H1 (cell line): ENCODE measurements around the gene ENTPD6. TPM values are rescaled to one million over a fixed set of nuclear protein-coding genes. Genes with fewer than 3 reads are reported as not detected.

Experiments used
- CEBPB ChIP-seq: IDR thresholded peaks from 2 replicates; pipeline ENCODE4 v1.6.1; 2012; ENCODE audit warnings: low read depth, low read length
- CHD2 ChIP-seq: IDR thresholded peaks from 2 replicates; pipeline ENCODE4 v1.6.1; 2012; ENCODE audit warnings: low read length, improper control_type of control experiment
- EZH2 ChIP-seq: fragments of 200-600 bp; sonication (generic); IDR thresholded peaks from 2 replicates; pipeline ENCODE4 v1.7.1; 2012; ENCODE audit warnings: low read depth, mild to moderate bottlenecking, moderate library complexity, low read length, inconsistent platforms; ENCODE audit not compliant: severe bottlenecking
- GTF2F1 ChIP-seq: IDR thresholded peaks from 2 replicates; pipeline ENCODE4 v1.6.1; 2012; ENCODE audit warnings: low read depth, low read length, improper control_type of control experiment, borderline replicate concordance
- RAD21 ChIP-seq, 2 experiments: IDR thresholded peaks in 1 of 2; conservative IDR thresholded peaks in 1 of 2; 2 replicates each; pipeline ENCODE4 v1.6.1; 2011; ENCODE audit warnings: low read depth in 2 of 2, low read length in 2 of 2, improper control_type of control experiment in 1 of 2, inconsistent platforms in 1 of 2, mild to moderate bottlenecking in 1 of 2, moderate library complexity in 1 of 2
- RXRA ChIP-seq: IDR thresholded peaks from 2 replicates; pipeline ENCODE4 v1.6.1; 2011; ENCODE audit warnings: low read depth, mild to moderate bottlenecking, low read length, moderate library complexity; ENCODE audit not compliant: insufficient read depth
- polyA plus RNA-seq, 7 experiments: library from polyadenylated mRNA; depleted of rRNA in 3 of 7; stranded (reverse) in 5 of 7; unstranded in 2 of 7; fragments of >200 nt in 5 of 7; fragments of 200-250 nt in 2 of 7; gene quantifications; 1 replicate in 5 of 7; 2 replicates in 1 of 7; 4 replicates in 1 of 7; pipeline versions ENCODE4 v1.2.1 to v1.2.3, GENCODE V29; 2011 to 2013; ENCODE audit warnings: missing spikeins in 2 of 7, mixed read lengths in 2 of 7
- total RNA-seq: library from RNA; stranded (reverse); fragmentation: NEBNext Ultra II Directional; extraction: Animal tissue kit (Norgen Biotek cat#: 25700); gene quantifications from 2 replicates; pipeline ENCODE4 v1.2.1, GENCODE V29; 2021
- TF ChIP-seq, protein P1 (sequence below): fragments of 300-600 bp; sonication (generic); IDR thresholded peaks from 2 replicates; pipeline ENCODE4 v1.7.1; 2012; ENCODE audit warnings: low read length, moderate library complexity, mild to moderate bottlenecking, inconsistent platforms; ENCODE audit not compliant: insufficient replicate concordance
- TF ChIP-seq, protein P2 (sequence below): IDR thresholded peaks from 2 replicates; pipeline ENCODE4 v1.6.1; 2012; ENCODE audit warnings: inconsistent platforms

Gene ENTPD6
- total and polyA plus RNA-seq, 2 of the 8 experiments (the other 6 are each of a cell fraction or from before 2014, with no cell fraction given): 47.8 to 57.3 TPM

DNA sequence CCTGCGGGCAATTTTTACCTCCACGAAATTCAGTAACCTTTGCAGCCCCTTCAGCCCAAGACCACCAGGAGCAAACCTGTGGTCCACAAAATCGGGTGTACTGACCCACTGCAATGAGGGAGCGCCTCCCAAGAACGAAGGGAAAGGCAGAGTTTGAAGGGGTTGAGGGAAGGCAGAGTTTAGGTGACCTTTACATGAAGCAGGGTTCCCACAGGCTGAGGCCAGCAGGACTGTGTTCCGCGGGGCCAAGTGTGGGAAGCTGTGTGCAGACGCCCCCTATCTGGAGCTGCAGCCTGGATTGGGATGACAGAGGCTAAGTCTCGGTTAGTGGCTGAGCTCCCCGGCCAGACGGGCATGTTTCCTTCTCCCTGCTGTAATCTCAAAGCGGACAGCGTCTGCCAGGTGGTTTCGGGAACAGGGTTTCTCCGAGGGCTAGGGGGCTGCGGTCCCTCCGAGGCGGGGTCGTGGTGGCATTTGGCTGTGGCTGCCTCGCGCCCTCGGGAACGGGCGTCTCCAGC lies 51.5 kb downstream of the ENTPD6 start (continued):
- TF ChIP-seq, protein P1, sequence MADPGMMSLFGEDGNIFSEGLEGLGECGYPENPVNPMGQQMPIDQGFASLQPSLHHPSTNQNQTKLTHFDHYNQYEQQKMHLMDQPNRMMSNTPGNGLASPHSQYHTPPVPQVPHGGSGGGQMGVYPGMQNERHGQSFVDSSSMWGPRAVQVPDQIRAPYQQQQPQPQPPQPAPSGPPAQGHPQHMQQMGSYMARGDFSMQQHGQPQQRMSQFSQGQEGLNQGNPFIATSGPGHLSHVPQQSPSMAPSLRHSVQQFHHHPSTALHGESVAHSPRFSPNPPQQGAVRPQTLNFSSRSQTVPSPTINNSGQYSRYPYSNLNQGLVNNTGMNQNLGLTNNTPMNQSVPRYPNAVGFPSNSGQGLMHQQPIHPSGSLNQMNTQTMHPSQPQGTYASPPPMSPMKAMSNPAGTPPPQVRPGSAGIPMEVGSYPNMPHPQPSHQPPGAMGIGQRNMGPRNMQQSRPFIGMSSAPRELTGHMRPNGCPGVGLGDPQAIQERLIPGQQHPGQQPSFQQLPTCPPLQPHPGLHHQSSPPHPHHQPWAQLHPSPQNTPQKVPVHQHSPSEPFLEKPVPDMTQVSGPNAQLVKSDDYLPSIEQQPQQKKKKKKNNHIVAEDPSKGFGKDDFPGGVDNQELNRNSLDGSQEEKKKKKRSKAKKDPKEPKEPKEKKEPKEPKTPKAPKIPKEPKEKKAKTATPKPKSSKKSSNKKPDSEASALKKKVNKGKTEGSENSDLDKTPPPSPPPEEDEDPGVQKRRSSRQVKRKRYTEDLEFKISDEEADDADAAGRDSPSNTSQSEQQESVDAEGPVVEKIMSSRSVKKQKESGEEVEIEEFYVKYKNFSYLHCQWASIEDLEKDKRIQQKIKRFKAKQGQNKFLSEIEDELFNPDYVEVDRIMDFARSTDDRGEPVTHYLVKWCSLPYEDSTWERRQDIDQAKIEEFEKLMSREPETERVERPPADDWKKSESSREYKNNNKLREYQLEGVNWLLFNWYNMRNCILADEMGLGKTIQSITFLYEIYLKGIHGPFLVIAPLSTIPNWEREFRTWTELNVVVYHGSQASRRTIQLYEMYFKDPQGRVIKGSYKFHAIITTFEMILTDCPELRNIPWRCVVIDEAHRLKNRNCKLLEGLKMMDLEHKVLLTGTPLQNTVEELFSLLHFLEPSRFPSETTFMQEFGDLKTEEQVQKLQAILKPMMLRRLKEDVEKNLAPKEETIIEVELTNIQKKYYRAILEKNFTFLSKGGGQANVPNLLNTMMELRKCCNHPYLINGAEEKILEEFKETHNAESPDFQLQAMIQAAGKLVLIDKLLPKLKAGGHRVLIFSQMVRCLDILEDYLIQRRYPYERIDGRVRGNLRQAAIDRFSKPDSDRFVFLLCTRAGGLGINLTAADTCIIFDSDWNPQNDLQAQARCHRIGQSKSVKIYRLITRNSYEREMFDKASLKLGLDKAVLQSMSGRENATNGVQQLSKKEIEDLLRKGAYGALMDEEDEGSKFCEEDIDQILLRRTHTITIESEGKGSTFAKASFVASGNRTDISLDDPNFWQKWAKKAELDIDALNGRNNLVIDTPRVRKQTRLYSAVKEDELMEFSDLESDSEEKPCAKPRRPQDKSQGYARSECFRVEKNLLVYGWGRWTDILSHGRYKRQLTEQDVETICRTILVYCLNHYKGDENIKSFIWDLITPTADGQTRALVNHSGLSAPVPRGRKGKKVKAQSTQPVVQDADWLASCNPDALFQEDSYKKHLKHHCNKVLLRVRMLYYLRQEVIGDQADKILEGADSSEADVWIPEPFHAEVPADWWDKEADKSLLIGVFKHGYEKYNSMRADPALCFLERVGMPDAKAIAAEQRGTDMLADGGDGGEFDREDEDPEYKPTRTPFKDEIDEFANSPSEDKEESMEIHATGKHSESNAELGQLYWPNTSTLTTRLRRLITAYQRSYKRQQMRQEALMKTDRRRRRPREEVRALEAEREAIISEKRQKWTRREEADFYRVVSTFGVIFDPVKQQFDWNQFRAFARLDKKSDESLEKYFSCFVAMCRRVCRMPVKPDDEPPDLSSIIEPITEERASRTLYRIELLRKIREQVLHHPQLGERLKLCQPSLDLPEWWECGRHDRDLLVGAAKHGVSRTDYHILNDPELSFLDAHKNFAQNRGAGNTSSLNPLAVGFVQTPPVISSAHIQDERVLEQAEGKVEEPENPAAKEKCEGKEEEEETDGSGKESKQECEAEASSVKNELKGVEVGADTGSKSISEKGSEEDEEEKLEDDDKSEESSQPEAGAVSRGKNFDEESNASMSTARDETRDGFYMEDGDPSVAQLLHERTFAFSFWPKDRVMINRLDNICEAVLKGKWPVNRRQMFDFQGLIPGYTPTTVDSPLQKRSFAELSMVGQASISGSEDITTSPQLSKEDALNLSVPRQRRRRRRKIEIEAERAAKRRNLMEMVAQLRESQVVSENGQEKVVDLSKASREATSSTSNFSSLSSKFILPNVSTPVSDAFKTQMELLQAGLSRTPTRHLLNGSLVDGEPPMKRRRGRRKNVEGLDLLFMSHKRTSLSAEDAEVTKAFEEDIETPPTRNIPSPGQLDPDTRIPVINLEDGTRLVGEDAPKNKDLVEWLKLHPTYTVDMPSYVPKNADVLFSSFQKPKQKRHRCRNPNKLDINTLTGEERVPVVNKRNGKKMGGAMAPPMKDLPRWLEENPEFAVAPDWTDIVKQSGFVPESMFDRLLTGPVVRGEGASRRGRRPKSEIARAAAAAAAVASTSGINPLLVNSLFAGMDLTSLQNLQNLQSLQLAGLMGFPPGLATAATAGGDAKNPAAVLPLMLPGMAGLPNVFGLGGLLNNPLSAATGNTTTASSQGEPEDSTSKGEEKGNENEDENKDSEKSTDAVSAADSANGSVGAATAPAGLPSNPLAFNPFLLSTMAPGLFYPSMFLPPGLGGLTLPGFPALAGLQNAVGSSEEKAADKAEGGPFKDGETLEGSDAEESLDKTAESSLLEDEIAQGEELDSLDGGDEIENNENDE: no peak
- TF ChIP-seq RAD21 (IDR thresholded peaks at IDR 0.05 in 1 of 2, conservative IDR thresholded peaks at IDR 0.05 in 1 of 2; ENCODE audit: low read depth in 2 of 2, low read length in 2 of 2): peak; percentile 43; a peak in 3 of 4 replicates
- TF ChIP-seq, protein P2, sequence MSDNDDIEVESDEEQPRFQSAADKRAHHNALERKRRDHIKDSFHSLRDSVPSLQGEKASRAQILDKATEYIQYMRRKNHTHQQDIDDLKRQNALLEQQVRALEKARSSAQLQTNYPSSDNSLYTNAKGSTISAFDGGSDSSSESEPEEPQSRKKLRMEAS: peak; percentile 30; the same call in 1 of the 2 replicates
- no peak for TF ChIP-seq RXRA
- no peak for TF ChIP-seq CEBPB
- TF ChIP-seq GTF2F1: no peak
- peak; percentile 10 for TF ChIP-seq EZH2
- no peak for TF ChIP-seq CHD2
